DMS53 treated with DMSO at 0.1 percent for 48 hours (cell line): ENCODE results near the gene ACBD6.
"Not testable (repeated sequence)": the region's sequence is repeated elsewhere in the genome, so short reads cannot be mapped to it uniquely, and the experiment has no call there.

ENCODE experiments used
- DNase-seq: peaks from one replicate; lab custom pipeline; 2025; ENCODE audit not compliant: unreplicated experiment; lab: John Stamatoyannopoulos, UW

The ACBD6 gene

GRCh38 chr1:180497826-180498225, 4.6 kb downstream of the ACBD6 start:
- DNase-seq = no peak

- DNase-seq = no peak
Measured at GRCh38 chr1:180494370-180494769, 8.0 kb downstream of the ACBD6 start.

- DNase-seq = no peak
Measured at GRCh38 chr1:180489976-180490375, 12.4 kb downstream of the ACBD6 start.

- no peak for DNase-seq
Measured at GRCh38 chr1:180489313-180489712, 13.1 kb downstream of the ACBD6 start.

- DNase-seq = no peak
Measured at GRCh38 chr1:180488661-180489060, 13.7 kb downstream of the ACBD6 start.

GRCh38 chr1:180486092-180486491, 16.3 kb downstream of the ACBD6 start:
- DNase-seq = no peak

GRCh38 chr1:180484490-180484889, 17.9 kb downstream of the ACBD6 start:
- DNase-seq = no peak

- DNase-seq = peak; percentile 35
Measured at GRCh38 chr1:180482425-180483275, 19.7 kb downstream of the ACBD6 start.

GRCh38 chr1:180470031-180470430, 32.3 kb downstream of the ACBD6 start:
- DNase-seq = no peak

- DNase-seq = no peak
Measured at GRCh38 chr1:180468311-180468710, 34.1 kb downstream of the ACBD6 start.

GRCh38 chr1:180462102-180462501, 40.3 kb downstream of the ACBD6 start:
- DNase-seq = no peak

- DNase-seq = not testable (repeated sequence)
Measured at GRCh38 chr1:180461682-180462081, 40.7 kb downstream of the ACBD6 start.

GRCh38 chr1:180458807-180459206, 43.6 kb downstream of the ACBD6 start:
- DNase-seq = no peak

GRCh38 chr1:180456191-180456590, 46.2 kb downstream of the ACBD6 start:
- no peak for DNase-seq

GRCh38 chr1:180451504-180451903, 50.9 kb downstream of the ACBD6 start:
- no peak for DNase-seq

- no peak for DNase-seq
Measured at GRCh38 chr1:180444522-180444921, 57.9 kb downstream of the ACBD6 start.

GRCh38 chr1:180440335-180440734, 62.0 kb downstream of the ACBD6 start:
- DNase-seq = no peak

- DNase-seq = no peak
Measured at GRCh38 chr1:180435566-180435965, 66.8 kb downstream of the ACBD6 start.

- no peak for DNase-seq
Measured at GRCh38 chr1:180433873-180434272, 68.5 kb downstream of the ACBD6 start.

GRCh38 chr1:180431683-180432082, 70.7 kb downstream of the ACBD6 start:
- no peak for DNase-seq

GRCh38 chr1:180428782-180429695, 73.3 kb downstream of the ACBD6 start:
- DNase-seq = no peak

- no peak for DNase-seq
Measured at GRCh38 chr1:180425952-180426351, 76.4 kb downstream of the ACBD6 start.
